GM10248 (cell line): ENCODE measurements around the gene SPZ1.

Experiments
- CTCF ChIA-PET: fragments of 300-600 bp; sonication (Branson Sonifier 250); formaldehyde crosslinking; extraction: SDS; loops from one replicate; lab custom pipeline; 2021; ENCODE audit warnings: antibody characterized with exemption; lab: Yijun Ruan, JAX
- POLR2A ChIA-PET: fragments of 350-650 bp; sonication (Branson Sonifier 250); formaldehyde crosslinking; extraction: SDS; loops from one replicate; lab custom pipeline; 2020; ENCODE audit warnings: antibody characterized with exemption; lab: Yijun Ruan, JAX
- DNase-seq: peaks from one replicate; pipeline ENCODE4 v3.0.0; 2012; ENCODE audit errors: extremely low spot score
- CTCF ChIP-seq: IDR thresholded peaks from 2 replicates; pipeline ENCODE4 v1.5.1; 2012; ENCODE audit warnings: mild to moderate bottlenecking, low read depth; ENCODE audit errors: extremely low read depth, missing control alignments, control extremely low read depth

SPZ1 gene

DNA sequence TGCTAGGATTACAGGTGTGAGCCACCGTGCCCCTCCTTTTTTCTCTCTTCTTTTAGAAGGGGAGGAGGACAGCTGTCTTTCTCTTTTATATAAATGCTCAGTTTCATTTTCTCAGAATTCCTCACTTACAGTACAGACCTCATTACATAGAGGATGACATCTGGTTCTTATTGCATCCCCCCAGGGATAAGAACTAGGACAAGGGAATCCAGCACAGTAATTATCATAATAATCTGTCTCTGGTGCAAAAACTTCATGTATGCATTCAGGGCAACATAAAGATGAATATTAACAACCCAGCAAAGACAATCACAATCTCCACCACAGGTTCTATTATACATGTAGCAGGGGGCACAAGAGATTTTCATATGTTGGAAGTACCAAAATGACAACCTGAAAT lies 5.1 kb downstream of the SPZ1 start:
- no peak for DNase-seq
- no peak for TF ChIP-seq CTCF
- CTCF ChIA-PET, result no interaction called here
- POLR2A ChIA-PET, result no interaction called here

DNA sequence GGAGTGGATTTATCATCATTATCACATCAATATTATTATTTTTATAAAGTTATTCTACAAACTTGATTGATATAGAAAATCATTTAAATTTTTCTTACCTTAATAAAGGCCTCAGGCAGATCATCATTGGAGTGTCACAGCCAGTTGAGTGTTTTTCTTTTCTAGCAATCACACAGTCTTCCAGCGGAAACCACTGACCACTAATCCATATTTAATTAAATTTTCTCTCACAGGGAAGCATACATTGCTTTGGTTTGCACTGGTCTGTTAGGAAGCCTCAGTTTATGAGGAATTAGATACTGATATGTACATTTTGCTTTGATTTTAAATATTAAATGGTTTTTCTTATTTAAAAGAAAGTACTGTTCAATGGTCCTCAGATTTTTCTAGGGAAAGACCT lies 6.7 kb downstream of the SPZ1 start:
- CTCF ChIA-PET, result no interaction called here
- POLR2A ChIA-PET, result no interaction called here
- no peak for TF ChIP-seq CTCF
- no peak for DNase-seq

- ChIA-PET POLR2A (no interaction called here), CTCF (no interaction called here)
- TF ChIP-seq CTCF, result no peak
- no peak for DNase-seq
Observed at GRCh38 chr5:80337379-80337778, 17.6 kb downstream of the SPZ1 start.

GRCh38 chr5:80339116-80339515 lies 19.3 kb downstream of the SPZ1 start:
- DNase-seq, result no peak
- ChIA-PET POLR2A (no interaction called here), CTCF (interaction anchor here (1.2 kb wide), 1 partner anchor 18 kb away, joined by 3 read pairs; no protein-coding TSS in a partner anchor)
- no peak for TF ChIP-seq CTCF

- CTCF ChIA-PET, result interaction anchor here (0.9 to 1.6 kb wide), 7 partner anchors 10 to 330 kb away, joined by 3 to 4 read pairs (median 3); no protein-coding TSS in a partner anchor
Observed at GRCh38 chr5:80341016-80341775, 21.4 kb downstream of the SPZ1 start.

GRCh38 chr5:80343067-80343466 lies 23.3 kb downstream of the SPZ1 start:
- ChIA-PET CTCF (no interaction called here), POLR2A (no interaction called here)
- TF ChIP-seq CTCF, result no peak
- no peak for DNase-seq

More at GRCh38 chr5:80341016-80341775, 21.4 kb downstream of the SPZ1 start:
- POLR2A ChIA-PET, result no interaction called here
- DNase-seq, result no peak
- no peak for TF ChIP-seq CTCF
